ENCODE results near the gene ATN1. TPM values are rescaled to one million over a fixed set of nuclear protein-coding genes. Genes with fewer than 3 reads are reported as not detected.

Gene ATN1
- total and polyA plus RNA-seq, 2 of the 4 experiments (the other 2 are of a cell fraction): 3.4 to 58.7 TPM

DNA sequence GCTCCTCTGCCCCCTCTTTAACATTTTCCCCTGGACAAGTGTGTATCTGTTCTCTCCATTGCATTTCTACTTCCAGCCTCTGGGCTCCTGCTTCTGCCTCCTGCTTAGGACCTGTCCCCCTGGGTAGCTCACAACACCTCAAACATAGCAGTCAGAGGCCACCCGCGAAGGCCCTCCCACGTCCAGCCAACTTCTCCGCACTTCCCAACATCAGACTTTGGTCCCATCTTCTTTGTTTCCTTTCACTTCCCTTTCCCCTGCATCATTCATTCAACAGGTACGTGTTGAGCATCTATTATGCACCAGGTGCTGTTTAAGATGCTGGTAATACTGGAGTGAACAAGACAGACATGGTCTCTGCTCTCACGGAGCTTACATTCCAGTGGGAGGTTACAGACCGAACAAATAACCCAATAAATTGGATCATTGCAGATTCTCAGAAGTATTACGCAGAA lies 19.2 kb downstream of the ATN1 start:
- Histone ChIP-seq H3K9ac (ENCODE audit: low read depth, low read length) (no peak overlapping the region), H3K9me1 (ENCODE audit: insufficient read depth, low read length) (0 out of 2 replicates have a peak, but pooled peaks cover 2% of the 10 kb centered on the region), H3K79me1 (ENCODE audit: low read depth in 1 of 2, low read length in 2 of 2) (peaks cover 8 to 13% of the 10 kb centered on the region in 2 experiments; a peak in 3 of 4 replicates), H2AK9ac (replicated peaks; ENCODE audit: low read depth, low read length, poor library complexity) (peak overlapping the region; percentile 46), H4K20me1 (ENCODE audit: insufficient read depth, low read length) (no peaks in the 10 kb centered on the region; the same call in 1 of the 2 replicates), H3K4me1 (ENCODE audit: control insufficient read depth, insufficient read depth, low read length) (peaks cover 5% of the 10 kb centered on the region; the same call in 1 of the 2 replicates), H2BK5ac (ENCODE audit: low read depth, low read length, poor library complexity, severe bottlenecking) (no peak overlapping the region), H4K91ac (ENCODE audit: insufficient read depth, low read depth, low read length) (no peak overlapping the region), H4K5ac (ENCODE audit: low read depth, low read length) (no peak overlapping the region), H3K27ac (ENCODE audit: insufficient read depth, low read length) (no peak overlapping the region), H2BK20ac (ENCODE audit: low read depth, low read length) (no peak overlapping the region), H3K9me3 (ENCODE audit: control insufficient read depth, insufficient read depth, low read length) (no peaks in the 10 kb centered on the region), H3K18ac (ENCODE audit: low read depth, low read length) (no peak overlapping the region), H3K27me3 (ENCODE audit: control insufficient read depth, insufficient read depth, low read length) (no peaks in the 10 kb centered on the region), H3K23ac (ENCODE audit: low read depth, low read length) (no peak overlapping the region), H4K8ac (ENCODE audit: low read depth in 2 of 2, low read length in 2 of 2) (no peak overlapping the region), H3K4ac (ENCODE audit: low read depth, low read length) (no peak overlapping the region), H2AFZ (replicated peaks; ENCODE audit: low read length, poor library complexity) (no peak overlapping the region), H3K4me2 (ENCODE audit: low read depth, low read length) (no peak overlapping the region), H3K56ac (ENCODE audit: extremely low read depth, insufficient read depth, low read length) (no peak overlapping the region), H2BK120ac (ENCODE audit: low read depth, low read length) (no peak overlapping the region), H3K4me3 (ENCODE audit: insufficient read depth, low read depth, low read length) (no peak overlapping the region), H2AK5ac (ENCODE audit: low read depth, low read length) (no peak overlapping the region), H2BK15ac (ENCODE audit: low read depth, low read length) (no peak overlapping the region), H3K14ac (replicated peaks; ENCODE audit: low read depth, low read length) (no peak overlapping the region), H3K36me3 (ENCODE audit: control insufficient read depth, insufficient read depth, low read length) (peaks cover 9% of the 10 kb centered on the region)
- ATAC-seq (ENCODE audit: low read depth) (no peak), DNase-seq (no peak)
- intact Hi-C loops (cut with micrococcal nuclease): no loop called here
- no peak for TF ChIP-seq CEBPB (IDR thresholded peaks at IDR 0.05; ENCODE audit: low read depth, low read length)
- TF ChIP-seq POLR2A (IDR thresholded peaks at IDR 0.05; ENCODE audit: low read depth, low read length): no peak
- TF ChIP-seq BHLHE40 (IDR thresholded peaks at IDR 0.05; ENCODE audit: low read depth, low read length): no peak
- in situ Hi-C loops (cut with MboI; ENCODE audit: low sequenced_read_pairs): loop anchor here (10.0 kb wide), 1 partner anchor 168 kb away; no protein-coding TSS in a partner anchor
- ChIA-PET POLR2A (ENCODE audit: unreplicated experiment) (no interaction called here), CTCF (interaction anchor here (0.6 kb wide), 2 partner anchors 64 to 200 kb away, joined by 5 to 6 read pairs; no protein-coding TSS in a partner anchor)
- dilution Hi-C loops (cut with HindIII; ENCODE audit: low sequenced_read_pairs, unreplicated experiment): no loop called here
- WGBS, 2 experiments (ENCODE audit: extremely low coverage in 2 of 2, insufficient read length in 1 of 2): 87% methylated on average over 3 of the region's 8 CpGs; no CpG with 5 or more reads in 1 of the 2 experiments
- no TSS peak for BruUV-seq (replicated peaks)

Measured in IMR-90 (cell line).